ENCODE data around the gene TRIOBP. TPM values are rescaled to one million over a fixed set of nuclear protein-coding genes. Genes with fewer than 3 reads are reported as not detected.
"Not testable (repeated sequence)": the region's sequence is repeated elsewhere in the genome, so short reads cannot be mapped to it uniquely, and the experiment has no call there.

TRIOBP gene
- total RNA-seq, 3 donors from 2014 or later (not counting 1 experiment from before 2014, with no cell fraction given) = 25.1 to 38.5 (median 25.8) TPM

GRCh38 chr22:37713761-37714160 lies 16.9 kb downstream of the TRIOBP start:
- Histone ChIP-seq H3K4me3 (ENCODE audit: low read length) (no peak overlapping the region), H3K36me3 (ENCODE audit: control insufficient read depth, insufficient read depth, low read length) (no peaks in the 10 kb centered on the region), H3K27me3 (ENCODE audit: control insufficient read depth, insufficient read depth, low read length) (no peaks in the 10 kb centered on the region), H3K4me1 (ENCODE audit: control insufficient read depth, insufficient read depth, low read length) (no peaks in the 10 kb centered on the region), H3K27ac (ENCODE audit: low read length) (no peak overlapping the region), H3K9me3 (ENCODE audit: control insufficient read depth, insufficient read depth, low read length) (no peaks in the 10 kb centered on the region)
- Mint-ChIP-seq H3K9me3 (no peaks in the 10 kb centered on the region), H3K36me3 (no peaks in the 10 kb centered on the region), H3K4me1 (no peaks in the 10 kb centered on the region), H3K27me3 (ENCODE audit: low read depth in 2 of 2) (no peaks in the 10 kb centered on the region), H3K27ac (no peak overlapping the region), H3K4me3 (no peak overlapping the region)
- 75% methylated on average over 7 of the region's 7 CpGs for WGBS (ENCODE audit: insufficient coverage)
- ATAC-seq (no peak), DNase-seq (no peak)
- TF ChIP-seq CTCF (IDR thresholded peaks at IDR 0.05) = no peak
- intact Hi-C loops (cut with micrococcal nuclease) = no loop called here

- H3K36me3 Mint-ChIP-seq = no peaks in the 10 kb centered on the region
- Histone ChIP-seq H3K27ac (ENCODE audit: low read length) (no peak overlapping the region), H3K4me1 (ENCODE audit: control insufficient read depth, insufficient read depth, low read length) (no peaks in the 10 kb centered on the region), H3K27me3 (ENCODE audit: control insufficient read depth, insufficient read depth, low read length) (no peaks in the 10 kb centered on the region), H3K9me3 (ENCODE audit: control insufficient read depth, insufficient read depth, low read length) (no peaks in the 10 kb centered on the region), H3K36me3 (ENCODE audit: control insufficient read depth, insufficient read depth, low read length) (no peaks in the 10 kb centered on the region), H3K4me3 (ENCODE audit: low read length) (no peak overlapping the region)
- ATAC-seq = no peak
- 96% methylated on average over 2 of the region's 2 CpGs for WGBS (ENCODE audit: insufficient coverage)
- no peak for TF ChIP-seq CTCF (IDR thresholded peaks at IDR 0.05)
- intact Hi-C loops (cut with micrococcal nuclease) = no loop called here
- H3K4me1 Mint-ChIP-seq = no peaks in the 10 kb centered on the region
- no peak overlapping the region for H3K27ac Mint-ChIP-seq
- no peaks in the 10 kb centered on the region for H3K27me3 Mint-ChIP-seq (ENCODE audit: low read depth in 2 of 2)
- H3K4me3 Mint-ChIP-seq = no peak overlapping the region
- DNase-seq = no peak
- no peaks in the 10 kb centered on the region for H3K9me3 Mint-ChIP-seq
Observed at GRCh38 chr22:37714634-37715033, 17.8 kb downstream of the TRIOBP start.

DNA sequence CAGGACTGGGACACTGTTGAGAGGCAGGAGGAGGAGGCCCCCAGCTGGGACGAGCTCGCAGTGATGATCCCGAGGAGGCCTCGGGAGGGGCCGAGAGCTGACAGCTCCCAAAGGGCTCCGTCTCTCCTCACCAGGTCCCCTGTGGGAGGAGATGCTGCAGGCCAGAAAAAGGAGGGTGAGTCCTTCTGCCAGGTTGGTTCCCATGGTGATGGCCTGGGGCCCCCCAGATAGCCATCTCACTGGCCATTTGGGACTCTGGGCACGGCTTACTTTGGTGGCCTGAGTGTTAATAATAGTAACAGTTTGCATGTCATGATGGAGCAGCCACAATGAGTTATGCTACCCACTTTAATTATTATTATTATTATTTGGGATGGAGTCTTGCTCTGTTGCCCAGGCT lies 18.9 kb downstream of the TRIOBP start:
- Histone ChIP-seq H3K9me3 (ENCODE audit: control insufficient read depth, insufficient read depth, low read length) (no peaks in the 10 kb centered on the region), H3K27me3 (ENCODE audit: control insufficient read depth, insufficient read depth, low read length) (no peaks in the 10 kb centered on the region), H3K4me3 (ENCODE audit: low read length) (no peak overlapping the region), H3K27ac (ENCODE audit: low read length) (no peak overlapping the region), H3K4me1 (ENCODE audit: control insufficient read depth, insufficient read depth, low read length) (no peaks in the 10 kb centered on the region), H3K36me3 (ENCODE audit: control insufficient read depth, insufficient read depth, low read length) (no peaks in the 10 kb centered on the region)
- WGBS (ENCODE audit: insufficient coverage) = 97% methylated on average over 6 of the region's 7 CpGs
- intact Hi-C loops (cut with micrococcal nuclease) = no loop called here
- Mint-ChIP-seq H3K36me3 (no peaks in the 10 kb centered on the region), H3K27ac (no peak overlapping the region), H3K9me3 (no peaks in the 10 kb centered on the region), H3K4me1 (no peaks in the 10 kb centered on the region), H3K27me3 (ENCODE audit: low read depth in 2 of 2) (no peaks in the 10 kb centered on the region), H3K4me3 (no peak overlapping the region)
- ATAC-seq (no peak), DNase-seq (no peak)
- TF ChIP-seq CTCF (IDR thresholded peaks at IDR 0.05) = no peak

DNA sequence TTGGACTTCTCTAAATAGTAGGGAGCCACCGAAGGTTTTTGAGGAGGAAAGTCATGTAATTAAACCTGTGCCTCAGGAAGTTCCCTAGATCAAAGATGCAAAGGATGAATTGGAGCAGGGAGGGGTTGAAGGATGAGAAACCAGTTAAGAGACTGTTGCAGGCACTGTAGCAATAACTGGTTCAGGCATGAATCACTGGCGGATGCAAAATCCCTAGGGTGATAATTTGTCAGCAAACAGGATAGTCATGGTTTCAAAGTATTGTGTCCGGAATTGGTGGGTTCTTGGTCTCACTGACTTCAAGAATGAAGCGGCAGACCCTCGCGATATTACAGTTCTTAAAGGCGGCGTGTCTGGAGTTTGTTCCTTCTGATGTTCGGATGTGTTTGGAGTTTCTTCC lies 19.9 kb downstream of the TRIOBP start:
- Mint-ChIP-seq H3K27ac (no peak overlapping the region), H3K27me3 (ENCODE audit: low read depth in 2 of 2) (no peaks in the 10 kb centered on the region)
- no peaks in the 10 kb centered on the region for H3K27me3 ChIP-seq (ENCODE audit: control insufficient read depth, insufficient read depth, low read length)

GRCh38 chr22:37717235-37717634 lies 20.4 kb downstream of the TRIOBP start:
- H3K27me3 ChIP-seq (ENCODE audit: control insufficient read depth, insufficient read depth, low read length); H3K36me3 Mint-ChIP-seq; H3K27ac Mint-ChIP-seq; intact Hi-C loops (cut with micrococcal nuclease); H3K4me3 Mint-ChIP-seq; H3K9me3 Mint-ChIP-seq; H3K4me1 Mint-ChIP-seq; H3K36me3 ChIP-seq (ENCODE audit: control insufficient read depth, insufficient read depth, low read length); ATAC-seq; DNase-seq; H3K27me3 Mint-ChIP-seq (ENCODE audit: low read depth in 2 of 2); H3K4me1 ChIP-seq (ENCODE audit: control insufficient read depth, insufficient read depth, low read length); H3K9me3 ChIP-seq (ENCODE audit: control insufficient read depth, insufficient read depth, low read length); H3K4me3 ChIP-seq (ENCODE audit: low read length); H3K27ac ChIP-seq (ENCODE audit: low read length): not testable (repeated sequence)
- 94% methylated on average over 6 of the region's 7 CpGs for WGBS (ENCODE audit: insufficient coverage)

More for the DNA sequence above, 19.9 kb downstream of the TRIOBP start:
- H3K4me1 Mint-ChIP-seq = no peaks in the 10 kb centered on the region
- no peaks in the 10 kb centered on the region for H3K4me1 ChIP-seq (ENCODE audit: control insufficient read depth, insufficient read depth, low read length)
- H3K36me3 ChIP-seq (ENCODE audit: control insufficient read depth, insufficient read depth, low read length) = no peaks in the 10 kb centered on the region
- WGBS (ENCODE audit: insufficient coverage) = 94% methylated on average over 9 of the region's 9 CpGs
- H3K36me3 Mint-ChIP-seq = no peaks in the 10 kb centered on the region
- H3K27ac ChIP-seq (ENCODE audit: low read length) = no peak overlapping the region
- ATAC-seq (no peak), DNase-seq (no peak)
- no peak for TF ChIP-seq CTCF (IDR thresholded peaks at IDR 0.05)
- intact Hi-C loops (cut with micrococcal nuclease) = no loop called here
- no peak overlapping the region for H3K4me3 ChIP-seq (ENCODE audit: low read length)
- H3K9me3 Mint-ChIP-seq = no peaks in the 10 kb centered on the region
- no peak overlapping the region for H3K4me3 Mint-ChIP-seq
- H3K9me3 ChIP-seq (ENCODE audit: control insufficient read depth, insufficient read depth, low read length) = no peaks in the 10 kb centered on the region

Measured in natural killer cell (primary cell).